ENCODE data around the gene ERG. TPM values are rescaled to one million over a fixed set of nuclear protein-coding genes. Genes with fewer than 3 reads are reported as not detected.

The ERG gene
- total and polyA plus RNA-seq, 2 of the 13 experiments (the other 11 are each of a cell fraction or from before 2014, with no cell fraction given), result not detected

DNA sequence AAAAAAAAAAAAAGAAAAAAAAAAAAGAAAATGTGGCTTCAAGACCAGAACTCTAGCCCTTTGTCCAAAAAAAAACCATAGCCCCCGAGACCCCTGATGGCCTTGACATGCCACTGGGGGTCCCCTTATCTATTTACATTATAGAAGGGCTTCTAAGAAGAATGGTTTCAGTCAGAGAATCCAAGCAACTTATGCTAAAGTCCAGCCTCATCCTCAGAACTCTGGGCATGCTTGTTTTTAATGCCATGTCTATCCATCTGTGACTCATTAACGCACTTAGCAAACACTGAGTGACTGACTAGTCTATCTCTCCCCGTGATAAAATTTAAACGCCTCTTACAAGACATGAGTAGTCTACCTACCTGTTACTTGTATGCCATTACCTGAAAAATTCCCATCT lies 29.3 kb downstream of the ERG start (continued):
- TF ChIP-seq MAFG (CRISPR knock-in tag; IDR thresholded peaks at IDR 0.05) (no peak), ZBTB7A (CRISPR knock-in tag; IDR thresholded peaks at IDR 0.05) (peak; percentile 51; the same call in 1 of the 2 replicates), FOSL2 (CRISPR knock-in tag; IDR thresholded peaks at IDR 0.05) (peak; percentile 58)
- TF ChIP-seq, protein P1, sequence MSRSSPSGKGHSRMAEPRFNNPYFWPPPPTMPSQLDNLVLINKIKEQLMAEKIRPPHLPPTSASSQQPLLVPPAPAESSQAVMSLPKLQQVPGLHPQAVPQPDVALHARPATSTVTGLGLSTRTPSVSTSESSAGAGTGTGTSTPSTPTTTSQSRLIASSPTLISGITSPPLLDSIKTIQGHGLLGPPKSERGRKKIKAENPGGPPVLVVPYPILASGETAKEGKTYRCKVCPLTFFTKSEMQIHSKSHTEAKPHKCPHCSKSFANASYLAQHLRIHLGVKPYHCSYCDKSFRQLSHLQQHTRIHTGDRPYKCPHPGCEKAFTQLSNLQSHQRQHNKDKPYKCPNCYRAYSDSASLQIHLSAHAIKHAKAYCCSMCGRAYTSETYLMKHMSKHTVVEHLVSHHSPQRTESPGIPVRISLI (CRISPR knock-in tag; IDR thresholded peaks at IDR 0.05; ENCODE audit: borderline replicate concordance), result peak; percentile 78; the same call in 1 of the 2 replicates

DNA sequence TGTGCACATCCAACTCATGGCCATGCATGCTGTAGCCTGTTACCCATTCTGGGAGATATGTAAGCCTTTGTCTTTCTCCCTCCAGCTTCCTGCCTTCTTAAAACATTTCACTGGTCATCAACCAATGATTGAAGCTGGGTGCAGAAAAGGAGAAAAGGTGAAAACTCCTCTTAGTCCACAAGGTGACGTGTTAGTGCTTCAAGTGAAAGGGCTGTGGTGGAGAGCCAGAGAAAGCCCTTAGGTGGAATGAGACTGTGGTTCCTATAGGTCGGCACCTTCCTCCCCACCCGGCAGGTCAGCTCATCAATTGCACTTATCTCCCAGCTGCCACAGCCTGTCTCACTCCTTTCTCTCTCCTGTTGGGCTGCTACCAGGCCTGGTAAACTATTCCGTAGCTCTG lies 30.4 kb downstream of the ERG start:
- no peak for ATAC-seq

More for the DNA sequence above, 30.4 kb downstream of the ERG start:
- Histone ChIP-seq H3K9me3 (ENCODE audit: low read length) (peaks cover 7% of the 10 kb centered on the region; the same call in 1 of the 2 replicates), H4K20me1 (ENCODE audit: insufficient read depth, low read length) (no peaks in the 10 kb centered on the region), H3K4me3 (replicated peaks in 1 of 3; ENCODE audit: insufficient read depth in 1 of 3, low read depth in 2 of 3, low read length in 3 of 3) (no peak overlapping the region), H3K27me3 (ENCODE audit: control insufficient read depth in 1 of 2, insufficient read depth in 2 of 2, low read length in 2 of 2) (no peaks in the 10 kb centered on the region), H3K9ac (ENCODE audit: insufficient read depth, low read depth, low read length) (no peak overlapping the region), H2AFZ (ENCODE audit: low read length) (no peak overlapping the region), H3K27ac (ENCODE audit: extremely low read length, insufficient read depth, low read length) (no peak overlapping the region), H3K79me2 (ENCODE audit: insufficient read depth, low read length) (no peaks in the 10 kb centered on the region), H3K4me2 (ENCODE audit: low read depth, low read length) (no peak overlapping the region), H3K4me1 (ENCODE audit: insufficient read depth, low read length) (peaks cover 32% of the 10 kb centered on the region), H3K36me3 (replicated peaks in 1 of 2; ENCODE audit: control insufficient read depth in 1 of 2, insufficient read depth in 2 of 2, low read length in 2 of 2) (no peaks in the 10 kb centered on the region)
- in situ Hi-C loops (cut with HindIII; ENCODE audit: extremely low pct_ligation_motif_present, low pct_unique_long_range_greater_than_20kb) (no loop called here), intact Hi-C loops (cut with micrococcal nuclease; ENCODE audit: unreplicated experiment) (no loop called here)
- 75% methylated on average over 4 of the region's 4 CpGs for WGBS (ENCODE audit: low lambda C conversion rate)
- CTCF ChIA-PET (ENCODE audit: low intra/inter-chr PET ratio, low total read pairs), result no interaction called here
- no TSS peak for BruUV-seq (replicated peaks)
- DNase-seq (ENCODE audit: low spot score), result no peak
- POLR2A ChIA-PET, result no interaction called here
- TF ChIP-seq ISL2 (CRISPR knock-in tag; IDR thresholded peaks at IDR 0.05), result no peak
- no peak for TF ChIP-seq MTA3 (CRISPR knock-in tag; IDR thresholded peaks at IDR 0.05)
- no peak for TF ChIP-seq SPEN (CRISPR knock-in tag; IDR thresholded peaks at IDR 0.05; ENCODE audit: low read depth)
- TF ChIP-seq ZNF644 (CRISPR knock-in tag; IDR thresholded peaks at IDR 0.05; ENCODE audit: low read depth), result no peak
- no peak for TF ChIP-seq KLF9 (CRISPR knock-in tag; IDR thresholded peaks at IDR 0.05; ENCODE audit: low read depth)
- TF ChIP-seq, protein P2, sequence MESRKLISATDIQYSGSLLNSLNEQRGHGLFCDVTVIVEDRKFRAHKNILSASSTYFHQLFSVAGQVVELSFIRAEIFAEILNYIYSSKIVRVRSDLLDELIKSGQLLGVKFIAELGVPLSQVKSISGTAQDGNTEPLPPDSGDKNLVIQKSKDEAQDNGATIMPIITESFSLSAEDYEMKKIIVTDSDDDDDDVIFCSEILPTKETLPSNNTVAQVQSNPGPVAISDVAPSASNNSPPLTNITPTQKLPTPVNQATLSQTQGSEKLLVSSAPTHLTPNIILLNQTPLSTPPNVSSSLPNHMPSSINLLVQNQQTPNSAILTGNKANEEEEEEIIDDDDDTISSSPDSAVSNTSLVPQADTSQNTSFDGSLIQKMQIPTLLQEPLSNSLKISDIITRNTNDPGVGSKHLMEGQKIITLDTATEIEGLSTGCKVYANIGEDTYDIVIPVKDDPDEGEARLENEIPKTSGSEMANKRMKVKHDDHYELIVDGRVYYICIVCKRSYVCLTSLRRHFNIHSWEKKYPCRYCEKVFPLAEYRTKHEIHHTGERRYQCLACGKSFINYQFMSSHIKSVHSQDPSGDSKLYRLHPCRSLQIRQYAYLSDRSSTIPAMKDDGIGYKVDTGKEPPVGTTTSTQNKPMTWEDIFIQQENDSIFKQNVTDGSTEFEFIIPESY (CRISPR knock-in tag; IDR thresholded peaks at IDR 0.05), result no peak
- TF ChIP-seq ZNF205 (CRISPR knock-in tag; IDR thresholded peaks at IDR 0.05), result no peak
- FAIRE-seq, result no peak

Data from HepG2 (cell line).